ENCODE measurements around the gene PRR19.
A peak's percentile ranks its signal among the peaks of the same experiment; 100 is the strongest.

PRR19 gene

GRCh38 chr19:42271861-42272534 is 29.9 kb upstream of the PRR19 start:
- DNase-seq = no peak

GRCh38 chr19:42272535-42272897 is 29.4 kb upstream of the PRR19 start:
- no peak for DNase-seq

GRCh38 chr19:42272989-42273406 is 28.9 kb upstream of the PRR19 start:
- no peak for DNase-seq

- no peak for DNase-seq
Measured at GRCh38 chr19:42273407-42274064, 28.4 kb upstream of the PRR19 start.

- no peak for DNase-seq
Measured at GRCh38 chr19:42274065-42274682, 27.8 kb upstream of the PRR19 start.

- no peak for DNase-seq
Measured at GRCh38 chr19:42275103-42275502, 26.8 kb upstream of the PRR19 start.

- no peak for DNase-seq
Measured at GRCh38 chr19:42275517-42275916, 26.4 kb upstream of the PRR19 start.

GRCh38 chr19:42276284-42276683 is 25.6 kb upstream of the PRR19 start:
- no peak for DNase-seq

- no peak for DNase-seq
Measured at GRCh38 chr19:42276821-42277220, 25.1 kb upstream of the PRR19 start.

- DNase-seq = no peak
Measured at GRCh38 chr19:42277821-42278451, 24.0 kb upstream of the PRR19 start.

- DNase-seq = no peak
Measured at GRCh38 chr19:42278452-42279154, 23.3 kb upstream of the PRR19 start.

GRCh38 chr19:42279155-42279901 is 22.6 kb upstream of the PRR19 start:
- DNase-seq = no peak

GRCh38 chr19:42279902-42280814 is 21.8 kb upstream of the PRR19 start:
- DNase-seq = peak; percentile 90

GRCh38 chr19:42280815-42281145 is 21.2 kb upstream of the PRR19 start:
- no peak for DNase-seq

GRCh38 chr19:42281146-42281826 is 20.6 kb upstream of the PRR19 start:
- peak; percentile 60 for DNase-seq

- DNase-seq = peak; percentile 50
Measured at GRCh38 chr19:42281827-42282762, 19.8 kb upstream of the PRR19 start.

- DNase-seq = no peak
Measured at GRCh38 chr19:42282819-42283187, 19.1 kb upstream of the PRR19 start.

- DNase-seq = peak; percentile 88
Measured at GRCh38 chr19:42283188-42284065, 18.5 kb upstream of the PRR19 start.

- DNase-seq = peak; percentile 55
Measured at GRCh38 chr19:42284066-42284501, 17.8 kb upstream of the PRR19 start.

Data from NCI-H1092 treated with DMSO at 0.1 percent for 48 hours (cell line).